Stromal cell of bone marrow (primary cell): Measurements from ENCODE around the gene ARID5A.
"Not testable (repeated sequence)": the region's sequence is repeated elsewhere in the genome, so short reads cannot be mapped to it uniquely, and the experiment has no call there.

Source experiments
- DNase-seq: peaks from one replicate; pipeline ENCODE4 v3.0.0-alpha.2; 2012; ENCODE audit warnings: low read depth

Gene ARID5A, protein sequence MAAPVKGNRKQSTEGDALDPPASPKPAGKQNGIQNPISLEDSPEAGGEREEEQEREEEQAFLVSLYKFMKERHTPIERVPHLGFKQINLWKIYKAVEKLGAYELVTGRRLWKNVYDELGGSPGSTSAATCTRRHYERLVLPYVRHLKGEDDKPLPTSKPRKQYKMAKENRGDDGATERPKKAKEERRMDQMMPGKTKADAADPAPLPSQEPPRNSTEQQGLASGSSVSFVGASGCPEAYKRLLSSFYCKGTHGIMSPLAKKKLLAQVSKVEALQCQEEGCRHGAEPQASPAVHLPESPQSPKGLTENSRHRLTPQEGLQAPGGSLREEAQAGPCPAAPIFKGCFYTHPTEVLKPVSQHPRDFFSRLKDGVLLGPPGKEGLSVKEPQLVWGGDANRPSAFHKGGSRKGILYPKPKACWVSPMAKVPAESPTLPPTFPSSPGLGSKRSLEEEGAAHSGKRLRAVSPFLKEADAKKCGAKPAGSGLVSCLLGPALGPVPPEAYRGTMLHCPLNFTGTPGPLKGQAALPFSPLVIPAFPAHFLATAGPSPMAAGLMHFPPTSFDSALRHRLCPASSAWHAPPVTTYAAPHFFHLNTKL

DNA sequence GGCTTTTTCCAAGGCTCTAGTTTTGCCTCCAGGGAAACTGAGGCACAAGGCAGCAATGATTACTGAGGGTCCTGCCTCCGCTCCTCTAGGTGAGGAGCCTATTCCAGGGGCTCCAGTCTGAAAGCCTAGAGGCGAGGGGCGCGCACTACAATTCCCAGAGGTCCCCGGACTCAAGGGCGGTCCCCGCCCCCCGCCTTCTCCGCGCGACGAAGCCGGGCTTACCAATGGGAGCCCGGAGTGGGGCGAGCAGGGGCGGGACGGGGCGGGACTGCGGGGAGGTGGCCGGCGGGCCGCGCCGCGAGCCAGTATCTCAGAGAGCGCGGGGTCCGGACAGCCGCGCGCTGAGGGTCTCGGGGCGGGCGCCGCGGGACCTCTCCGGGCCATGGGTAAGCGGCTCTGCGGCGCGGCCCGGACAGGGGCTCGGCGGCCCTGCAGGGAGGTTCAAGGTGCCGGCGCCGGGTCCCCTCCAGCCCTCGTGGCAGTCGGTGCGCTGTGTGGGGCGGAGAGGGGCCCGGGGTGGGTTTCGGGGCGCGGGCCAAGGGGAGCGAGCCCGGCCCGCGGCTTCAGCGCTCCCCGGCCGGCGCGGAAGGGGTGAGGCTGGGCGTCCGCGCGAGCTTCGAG lies at the start of gene ARID5A:
Gene ARID5A (plus strand): TSS at position 308 of the 621 bp plus-strand sequence. CDS start 75 bp downstream, at position 383.
- peak; percentile 73 for DNase-seq

DNA sequence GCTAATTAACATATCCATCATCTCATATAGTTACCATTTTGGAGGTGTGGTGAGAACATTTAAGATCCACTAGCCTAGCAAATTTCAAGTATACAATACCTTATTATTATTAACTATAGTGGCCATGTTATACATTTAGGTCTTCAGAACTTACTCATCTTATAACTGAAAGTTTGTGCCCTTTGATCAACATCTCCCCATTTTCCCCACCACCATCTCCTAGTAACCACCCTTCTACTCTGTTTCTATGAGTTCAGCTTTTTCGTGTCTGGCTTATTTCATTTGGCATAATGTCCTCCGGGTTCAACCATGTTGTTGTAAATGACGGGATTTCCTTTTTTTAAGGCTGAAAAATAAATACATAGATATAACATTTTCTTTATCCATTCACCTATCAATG lies 47.3 kb upstream of the ARID5A start:
- DNase-seq = no peak

DNA sequence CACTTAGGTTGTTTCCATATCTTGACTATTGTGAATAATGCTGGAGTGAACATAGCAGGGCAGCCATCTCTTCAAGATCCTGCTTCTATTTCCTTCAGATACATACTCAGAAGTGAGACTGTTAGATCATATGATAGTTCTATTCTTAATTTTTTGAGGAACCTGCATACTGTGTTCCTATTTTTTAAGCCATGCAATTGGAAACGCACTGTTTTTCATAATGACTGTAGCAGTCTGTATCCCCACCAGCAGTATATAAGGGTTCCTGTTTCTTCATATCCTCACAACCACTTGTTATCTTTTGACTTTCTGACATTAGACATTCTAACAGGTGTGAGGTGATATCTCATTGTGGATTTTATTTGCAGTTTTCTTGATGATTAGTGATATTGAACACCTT lies 46.9 kb upstream of the ARID5A start:
- no peak for DNase-seq

DNA sequence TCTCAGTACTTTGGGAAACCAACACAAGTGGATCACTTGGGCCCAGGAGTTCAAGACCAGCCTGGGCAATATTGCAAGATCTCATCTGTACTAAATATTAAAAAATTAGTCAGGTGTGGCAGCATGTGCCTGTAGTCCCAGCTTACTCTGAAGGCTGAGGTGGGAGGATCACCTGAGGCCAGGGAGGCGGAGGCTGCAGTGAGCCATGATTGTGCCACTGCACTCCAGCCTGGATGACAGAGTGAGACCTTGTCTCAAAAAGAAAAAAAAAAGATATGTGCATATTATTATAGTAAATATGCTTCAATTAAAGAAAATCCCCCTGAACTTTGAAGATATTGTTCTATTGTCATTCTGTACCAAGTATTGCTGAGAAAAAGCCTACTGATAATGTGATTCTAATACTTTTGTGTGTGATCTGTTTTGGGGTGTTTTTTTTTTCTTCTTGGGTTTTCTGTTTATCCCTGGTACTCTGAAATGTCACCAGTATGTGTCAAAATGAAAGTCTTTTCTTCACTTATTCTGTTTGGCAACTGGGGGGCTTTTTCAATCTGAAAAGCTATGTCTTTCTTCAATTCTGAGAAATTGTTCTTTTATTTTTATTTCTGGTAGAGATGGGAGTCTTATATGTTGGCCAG lies 44.6 kb upstream of the ARID5A start:
- no peak for DNase-seq

DNA sequence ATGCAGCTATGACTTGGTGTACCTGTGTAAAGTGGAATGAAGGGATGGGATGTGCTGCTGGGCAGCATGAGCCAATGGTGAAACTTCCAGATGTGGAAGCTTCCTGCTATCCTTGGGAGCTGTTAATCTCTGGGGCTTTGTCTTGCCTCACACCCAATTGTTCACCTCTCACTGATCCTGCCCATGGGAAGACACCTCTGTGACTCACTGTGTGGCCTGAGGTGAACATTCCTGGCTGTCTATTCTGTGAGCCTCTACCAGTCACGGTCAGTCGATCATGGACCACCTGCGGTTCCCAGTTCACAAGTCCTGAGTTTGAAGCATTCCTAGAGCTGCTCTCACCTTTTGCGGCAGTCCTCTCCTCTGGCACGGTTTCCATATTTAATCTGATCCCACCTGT lies 43.5 kb upstream of the ARID5A start:
- DNase-seq = no peak

DNA sequence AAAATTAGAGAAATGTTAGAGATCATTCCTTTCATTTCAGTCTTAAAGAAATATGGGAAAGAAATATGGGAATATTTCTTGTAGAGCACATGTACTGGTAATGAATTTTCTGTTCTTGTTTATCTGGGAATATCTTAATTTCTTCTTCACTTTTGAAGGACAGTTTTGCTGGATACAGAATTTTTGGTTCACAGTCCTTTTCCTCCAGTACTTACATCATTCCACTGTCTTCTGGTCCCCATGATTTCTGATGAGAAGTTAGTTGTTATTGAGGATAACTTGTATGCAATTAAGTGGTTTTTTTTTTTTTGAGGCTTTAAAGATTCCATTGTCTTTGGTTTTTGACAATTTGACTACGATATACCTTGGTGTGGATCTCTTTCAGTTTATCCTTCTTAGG lies 42.4 kb upstream of the ARID5A start:
- no peak for DNase-seq

DNA sequence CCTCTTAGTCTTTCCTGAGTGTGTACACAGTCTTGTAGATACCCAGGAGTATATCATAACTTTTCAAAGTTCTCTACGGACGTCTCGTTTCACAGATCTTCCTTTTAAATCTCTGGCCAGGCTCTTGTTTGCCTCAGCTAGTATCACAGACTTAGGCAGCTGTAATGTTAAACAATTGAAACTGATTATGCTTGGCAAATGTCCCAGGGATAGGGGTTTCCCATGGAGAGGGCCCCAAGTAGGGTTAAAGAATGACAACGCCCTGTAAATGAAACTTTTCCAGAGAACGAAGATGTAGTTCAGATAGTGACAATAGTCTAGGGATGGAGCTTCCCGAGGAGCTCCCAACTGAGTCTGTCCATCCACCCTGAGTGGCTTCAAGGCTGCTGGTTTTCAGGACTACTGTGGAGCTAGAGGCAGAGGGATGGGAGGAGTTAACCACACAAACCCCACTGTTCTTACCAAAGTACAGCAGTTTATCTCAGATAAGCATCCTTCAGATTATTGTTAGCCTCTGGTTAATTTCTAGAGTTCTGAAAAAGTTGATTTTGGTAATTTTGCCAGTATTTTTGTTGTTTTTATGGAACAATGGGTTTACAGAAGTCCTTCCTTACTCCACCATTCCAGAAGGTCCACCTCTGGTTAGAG lies 40.4 kb upstream of the ARID5A start:
- no peak for DNase-seq

DNA sequence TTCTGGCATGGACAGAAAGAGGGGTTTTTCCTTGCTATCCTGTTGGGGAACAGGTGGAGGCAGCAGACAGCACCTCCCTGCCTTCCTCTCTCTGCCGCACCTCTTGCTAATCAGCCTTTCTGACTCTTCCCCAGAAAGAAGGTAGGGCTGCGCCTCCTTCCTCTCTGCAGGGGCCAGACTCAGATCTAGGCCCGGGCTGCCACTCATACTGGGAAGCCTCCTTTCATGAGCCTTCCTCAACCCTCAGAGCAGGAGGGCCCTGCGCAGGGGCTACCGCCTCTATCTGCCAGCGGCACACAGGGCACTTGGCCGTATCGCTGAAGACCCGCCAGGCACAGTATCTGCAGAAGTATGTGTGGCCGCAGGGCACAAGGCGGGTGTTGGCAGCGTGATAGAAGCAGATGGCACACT lies 38.5 kb upstream of the ARID5A start:
- no peak for DNase-seq

DNA sequence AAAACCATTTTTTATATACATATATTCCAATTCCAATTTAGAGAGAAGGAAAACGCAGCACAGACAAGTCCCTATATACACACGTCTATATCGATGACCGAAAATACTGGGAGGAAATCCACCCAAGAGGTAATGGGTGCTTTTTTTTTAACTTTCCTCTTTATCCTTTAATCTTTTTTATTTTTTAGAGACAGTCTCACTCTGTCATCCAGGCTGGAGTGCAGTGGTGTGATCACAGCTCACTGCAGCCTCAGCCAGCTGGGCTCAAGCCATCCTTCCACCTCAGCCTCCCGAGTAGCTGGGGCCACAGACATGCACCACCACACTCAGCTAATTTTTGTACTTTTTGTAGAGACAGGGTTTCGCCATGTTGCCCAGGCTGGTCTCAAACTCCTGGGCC lies 37.9 kb upstream of the ARID5A start:
- DNase-seq = not testable (repeated sequence)

DNA sequence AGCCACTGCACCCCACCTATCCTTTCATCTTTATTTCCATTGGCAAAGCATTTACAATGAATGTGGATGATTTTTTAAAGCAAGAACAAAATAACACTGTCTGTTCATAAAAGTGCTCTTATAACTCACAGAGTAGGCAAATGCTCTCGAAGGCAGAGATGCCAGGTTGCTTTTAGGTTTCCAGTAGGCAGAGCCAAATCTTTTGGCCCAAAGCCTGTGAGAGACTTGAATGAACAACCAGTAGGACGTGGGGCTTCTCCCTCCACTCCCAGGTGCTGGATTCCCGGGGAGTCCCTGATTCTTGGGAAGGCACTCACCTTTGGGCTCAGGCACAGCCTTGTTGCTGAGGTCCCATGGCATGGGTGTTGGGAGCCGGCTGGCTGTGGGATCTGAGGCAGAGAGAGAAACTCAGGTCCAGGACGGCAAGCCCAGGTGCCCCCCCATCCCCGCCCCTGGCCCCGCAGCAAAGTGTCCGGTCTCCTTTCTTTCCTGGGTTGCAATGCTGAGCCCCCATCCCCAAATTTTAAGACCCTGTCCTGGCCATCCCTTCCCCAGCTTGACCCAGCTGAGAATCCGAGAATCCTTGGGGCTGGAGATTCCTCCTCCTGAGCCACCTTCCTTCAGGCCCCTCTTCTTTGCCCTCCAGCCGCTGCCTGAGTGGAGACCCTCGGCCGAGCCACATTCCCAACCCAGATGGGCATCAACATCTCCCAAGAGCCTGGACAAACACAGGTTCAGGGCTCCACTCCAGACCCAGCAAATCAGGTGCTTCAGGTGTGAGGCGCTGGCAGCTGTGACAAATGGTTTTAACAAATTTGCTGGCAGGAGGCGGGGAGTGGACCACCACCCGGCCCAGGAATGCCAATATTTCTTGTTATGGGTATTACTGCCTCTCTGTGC lies 37.2 kb upstream of the ARID5A start:
- DNase-seq = no peak

DNA sequence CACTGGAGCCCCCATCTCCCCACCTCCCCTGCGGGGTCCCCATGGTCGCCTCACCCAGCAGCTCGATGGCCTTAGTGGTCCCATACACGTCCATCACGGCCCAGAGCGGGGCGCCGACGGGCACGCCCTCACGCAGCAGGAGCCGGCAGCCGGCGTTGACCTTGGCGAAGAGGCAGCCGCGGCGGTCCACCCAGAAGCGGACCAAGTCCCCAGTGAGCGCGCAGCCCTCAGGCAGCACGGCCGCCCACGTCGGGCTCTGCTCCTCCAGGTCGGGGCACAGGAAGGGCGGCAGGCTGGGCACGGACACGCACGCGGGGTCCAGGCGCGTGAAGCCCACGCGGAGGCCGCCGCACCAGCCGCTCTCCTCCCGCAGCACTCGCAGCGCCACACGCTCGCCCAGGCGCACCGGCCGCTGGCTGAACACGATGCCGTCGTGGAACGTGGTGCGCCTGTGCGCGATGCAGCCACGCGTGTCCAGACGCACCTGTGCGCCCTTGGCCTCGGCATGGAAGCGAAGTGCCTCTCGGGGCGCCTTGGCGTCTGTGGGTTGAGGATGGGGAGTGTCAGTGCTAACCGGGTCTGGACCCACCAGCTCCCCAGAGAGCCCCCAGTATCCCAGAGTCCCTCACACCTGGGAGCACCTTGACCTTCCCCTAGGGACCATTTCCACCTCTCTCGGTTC lies 36.0 kb upstream of the ARID5A start:
- no peak for DNase-seq

DNA sequence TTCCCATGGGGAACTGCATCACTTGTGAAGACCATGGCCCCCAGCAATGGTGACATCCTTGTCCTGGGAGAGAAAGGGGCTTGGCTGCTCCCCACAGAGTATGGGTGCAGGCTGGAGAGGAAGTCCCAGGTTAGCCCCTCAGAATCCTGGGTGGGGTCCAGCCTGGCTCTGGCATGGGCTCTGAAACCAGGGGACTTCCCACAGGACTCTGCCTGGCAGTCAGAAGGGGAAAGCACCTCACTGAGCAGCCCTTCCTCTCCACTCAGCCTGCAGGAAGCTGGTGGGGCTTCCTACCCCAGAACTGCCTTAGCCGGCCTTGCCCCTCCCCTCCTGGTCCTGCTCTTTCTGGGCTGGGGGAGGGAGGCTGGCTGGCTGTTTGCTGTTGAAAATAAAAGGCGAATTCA lies 35.1 kb upstream of the ARID5A start:
- DNase-seq = no peak

DNA sequence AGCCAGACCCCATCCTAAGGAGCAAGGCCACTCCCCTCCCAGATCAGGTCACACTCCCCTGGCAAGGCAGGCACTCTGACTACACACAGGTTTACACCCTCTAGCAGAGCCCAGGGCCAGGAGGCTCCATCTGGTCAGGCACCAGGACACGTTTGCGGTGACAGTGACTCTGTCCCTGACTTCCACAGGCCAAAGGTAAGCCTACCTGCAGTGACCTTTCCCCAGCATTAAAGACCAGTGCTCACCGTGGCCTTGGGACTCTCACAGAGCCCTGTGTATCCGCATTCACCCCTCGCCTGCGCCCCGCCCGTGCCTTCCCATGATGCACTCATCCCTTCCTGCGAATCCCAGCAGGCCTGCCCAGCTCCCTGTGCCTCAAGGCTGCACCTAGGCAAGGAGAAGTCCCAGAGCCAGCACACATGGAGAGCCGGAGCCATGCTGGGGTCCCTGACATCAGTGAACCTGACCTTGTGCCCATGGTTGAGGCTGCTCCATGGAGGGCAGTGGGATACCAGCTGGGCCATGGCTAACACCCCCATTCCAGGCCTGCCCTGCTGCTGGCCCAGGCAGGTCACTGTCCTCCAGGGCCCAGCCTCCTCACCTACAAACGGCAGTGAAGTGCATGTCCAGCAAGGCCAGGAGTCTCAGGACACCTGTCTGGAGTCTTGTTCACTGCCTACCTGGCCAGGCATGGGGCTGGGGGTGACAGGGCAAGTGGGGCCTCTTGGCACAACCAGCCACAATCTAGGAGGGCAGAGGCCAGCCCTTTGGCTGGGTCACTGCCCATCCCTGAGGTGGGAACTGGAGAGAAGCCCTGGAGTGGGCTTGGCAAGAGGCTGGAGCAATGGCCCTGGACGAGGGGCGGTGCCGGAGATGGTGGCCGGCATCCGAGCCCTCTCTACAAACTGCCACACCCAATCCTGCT lies 34.4 kb upstream of the ARID5A start:
- DNase-seq = no peak

DNA sequence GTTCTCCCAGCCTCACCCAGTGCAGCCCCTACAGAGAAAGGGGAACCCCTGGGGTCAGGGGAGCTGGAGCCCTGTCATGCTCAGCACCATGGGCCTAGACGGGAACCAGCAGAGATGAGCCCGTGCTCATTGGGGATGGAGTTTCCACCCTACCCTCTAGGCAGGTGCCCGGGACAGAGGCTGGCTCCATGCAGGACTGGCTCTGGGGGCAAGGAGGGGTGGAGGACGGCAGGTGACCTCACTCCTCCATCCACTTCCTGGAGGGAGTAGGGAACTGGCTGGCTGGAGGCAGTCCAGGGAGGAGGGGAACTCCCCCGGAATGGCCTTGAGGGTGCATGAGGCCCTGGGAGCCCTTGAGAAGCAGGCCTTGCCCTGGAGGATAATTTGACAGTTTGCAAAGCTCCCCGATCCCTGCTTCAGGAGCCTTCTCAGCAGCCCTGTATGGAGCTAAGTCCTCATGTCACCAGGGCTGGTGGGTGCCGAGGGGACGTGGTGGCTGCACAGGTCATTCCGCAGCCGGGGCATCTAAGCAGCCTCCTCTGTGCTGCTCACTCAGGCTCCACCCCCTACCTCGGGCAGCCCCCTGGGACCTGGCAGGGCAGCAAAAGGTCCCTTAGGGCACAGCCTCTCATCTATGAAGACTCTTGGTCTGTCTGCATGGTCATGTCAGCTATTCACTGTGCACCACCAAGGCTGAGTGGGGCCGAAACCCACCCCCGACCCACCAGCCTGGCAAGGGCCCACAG lies 33.5 kb upstream of the ARID5A start:
- DNase-seq = no peak

DNA sequence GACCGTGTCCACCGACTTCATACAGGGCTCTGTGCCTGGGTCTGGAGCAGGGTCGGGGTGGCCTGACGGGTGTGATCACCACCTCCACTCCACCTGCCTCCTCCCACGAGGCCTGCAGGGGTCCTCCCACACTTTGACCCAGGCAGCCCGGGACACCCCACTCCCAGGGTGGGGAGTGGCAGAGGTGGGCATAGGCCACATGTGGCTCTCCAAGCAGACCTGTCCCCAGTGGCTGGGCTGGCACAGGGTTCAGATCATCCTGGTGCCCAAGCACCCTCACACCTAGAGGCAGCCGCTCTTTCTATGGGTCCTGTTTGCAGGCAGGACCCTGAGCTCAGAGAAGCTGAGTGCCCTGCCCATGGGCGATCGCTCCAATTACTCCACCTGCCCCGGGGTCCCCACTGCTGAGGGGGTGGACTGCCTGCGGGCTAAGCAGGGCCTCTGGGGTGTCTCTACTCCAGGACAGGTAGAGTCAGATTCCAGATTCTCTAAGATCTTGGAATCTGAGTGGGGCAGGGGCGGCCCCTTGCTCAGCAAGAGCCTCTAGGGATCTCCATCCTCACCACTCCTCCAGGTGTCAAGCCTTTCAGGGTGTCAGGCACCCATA lies 32.8 kb upstream of the ARID5A start:
- DNase-seq = no peak

DNA sequence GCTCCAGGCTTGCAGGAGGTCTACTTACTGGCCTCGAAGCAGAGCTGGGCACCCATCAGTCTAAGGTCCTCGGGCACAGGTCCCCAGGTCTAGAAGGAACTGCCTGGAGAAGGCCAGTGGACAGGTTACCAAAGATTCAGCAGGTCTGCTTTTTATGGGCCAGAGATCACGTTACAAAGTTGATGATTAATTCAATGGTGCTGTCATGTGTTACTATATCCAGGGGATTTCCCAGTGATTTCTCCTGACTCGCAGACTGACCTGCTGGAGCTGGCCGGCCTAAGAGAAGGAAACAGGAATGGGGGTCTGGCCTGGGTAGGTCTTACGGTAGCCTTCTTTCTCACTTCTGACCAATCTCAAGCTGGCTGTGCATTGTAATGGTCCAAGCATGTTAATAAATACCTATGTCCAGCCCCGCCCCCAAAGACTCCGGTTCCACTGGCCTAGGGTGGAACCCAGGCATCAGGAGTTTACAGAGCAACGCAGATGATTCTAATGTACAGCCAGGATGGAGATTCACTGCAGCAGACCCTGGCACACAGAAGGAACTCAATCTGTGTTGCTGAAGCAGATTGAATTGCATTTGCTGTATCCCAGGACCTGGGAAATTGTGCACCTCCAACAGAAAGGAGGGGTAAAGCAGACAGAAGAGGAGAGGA lies 31.2 kb upstream of the ARID5A start, which contains the start of gene NEURL3:
Gene NEURL3 (minus strand): TSS at position 127 of the 659 bp plus-strand sequence. CDS start 71 bp downstream, at position 56.
- no peak for DNase-seq

DNA sequence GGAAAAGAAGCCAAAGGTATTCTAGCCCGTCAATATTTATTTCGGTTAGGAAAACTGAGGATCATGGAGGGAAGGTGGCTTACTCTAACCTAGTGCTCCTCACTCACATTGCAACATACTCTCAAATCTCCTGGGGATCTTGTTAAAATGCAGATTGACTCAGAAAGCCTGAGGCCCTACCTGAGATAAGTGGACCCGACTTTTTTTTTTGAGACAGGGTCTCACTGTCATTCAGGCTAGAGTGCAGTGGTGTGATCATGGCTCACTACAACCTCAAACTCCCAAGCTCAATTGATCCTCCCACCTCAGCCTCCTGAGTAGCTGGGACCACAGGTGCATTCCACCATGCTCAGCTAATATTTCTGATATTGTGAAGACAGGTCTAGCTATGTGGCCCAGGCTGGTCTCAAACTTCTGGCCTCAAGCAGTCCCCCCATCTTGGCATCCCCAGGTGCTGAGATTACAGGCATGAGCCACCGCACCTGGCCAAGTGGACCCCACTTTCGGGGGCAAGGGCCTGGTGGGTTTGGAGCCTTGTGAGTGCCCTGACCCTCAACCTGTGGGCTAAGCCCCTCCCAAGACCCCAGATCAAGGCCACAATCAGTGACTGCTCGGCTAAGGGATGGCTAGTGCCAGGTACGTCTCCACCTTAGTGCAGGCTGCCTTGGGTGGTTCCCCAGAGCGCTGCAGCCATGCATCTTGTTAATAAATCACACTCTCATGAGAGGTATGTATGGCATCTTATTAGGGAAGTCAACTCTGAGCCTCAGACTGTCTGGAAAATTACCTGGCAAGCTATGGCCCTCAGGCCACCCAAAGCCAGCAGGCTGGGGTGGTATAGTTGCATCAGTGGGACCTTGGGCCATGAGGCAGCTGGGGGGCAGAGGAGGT lies 30.3 kb upstream of the ARID5A start:
- DNase-seq = no peak
